Cardiac fibroblast (primary cell): ENCODE data around the gene ELF1.
"Not testable (repeated sequence)": the region's sequence is repeated elsewhere in the genome, so short reads cannot be mapped to it uniquely, and the experiment has no call there.

Experiments used
- DNase-seq, 2 donors: peaks; one replicate each; pipeline versions ENCODE4 v3.0.0 to v3.0.0-alpha.2; 2010; ENCODE audit warnings: low read depth in 2 of 2
- H3K4me3 ChIP-seq, 2 donors: replicated peaks in 1 of 2; 1 replicate in 1 of 2; 2 replicates in 1 of 2; pipeline ENCODE4 v1.5.1; 2011; ENCODE audit warnings: low read depth in 2 of 2, low read length in 2 of 2, mild to moderate bottlenecking in 2 of 2, moderate library complexity in 1 of 2
- CTCF ChIP-seq: IDR thresholded peaks from one replicate; pipeline ENCODE4 v1.5.1; 2011; ENCODE audit warnings: low read depth, mild to moderate bottlenecking, low read length, inconsistent platforms

ELF1 gene

GRCh38 chr13:40927929-40928328 lies 91.2 kb downstream of the ELF1 start:
- DNase-seq: no peak
- H3K4me3 ChIP-seq: no peak overlapping the region
- no peak for TF ChIP-seq CTCF

DNA sequence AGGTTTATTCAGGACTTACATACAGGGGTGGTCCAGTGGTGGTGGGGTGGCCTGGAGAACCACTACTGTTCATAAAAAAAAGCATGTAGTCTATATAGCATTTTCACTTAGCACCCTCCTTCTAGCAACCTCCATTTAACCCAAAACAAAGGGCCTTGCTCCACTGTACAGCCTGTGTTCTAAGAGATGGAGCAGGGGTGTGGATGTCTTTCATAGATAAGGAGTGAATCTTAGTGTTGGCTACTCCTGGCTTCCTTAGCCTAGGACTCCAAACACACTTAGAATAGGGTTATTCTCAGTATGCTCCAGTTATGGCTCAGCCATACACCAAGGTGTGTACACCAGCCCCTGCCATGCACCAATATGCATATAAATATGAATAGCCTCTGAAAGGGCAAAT lies 95.2 kb downstream of the ELF1 start:
- TF ChIP-seq CTCF: no peak
- H3K4me3 ChIP-seq: no peak overlapping the region
- DNase-seq: no peak

- no peak for DNase-seq
- no peak for TF ChIP-seq CTCF
- no peak overlapping the region for H3K4me3 ChIP-seq
Measured at GRCh38 chr13:40922437-40923040, 96.6 kb downstream of the ELF1 start.

DNA sequence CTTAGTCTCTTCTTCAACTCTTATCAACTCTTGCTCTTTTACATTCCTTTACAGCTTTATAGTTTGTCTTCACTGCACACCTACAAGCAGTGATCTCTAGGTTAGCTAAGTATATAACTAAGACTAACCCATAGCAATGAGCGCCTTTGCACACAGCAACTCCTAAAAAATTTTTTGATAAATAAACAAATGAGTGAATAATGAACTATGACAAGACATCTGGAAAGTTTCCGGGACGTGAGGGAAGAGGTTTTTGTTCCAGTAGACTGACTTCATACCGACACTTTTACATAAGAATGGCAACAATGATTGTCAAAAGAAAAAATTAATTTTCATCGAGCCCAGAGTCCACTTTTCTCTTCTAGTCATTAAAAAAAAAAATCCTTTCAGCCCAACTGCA lies 98.3 kb downstream of the ELF1 start:
- no peak for TF ChIP-seq CTCF
- peak overlapping the region; percentile 59 to 61 for H3K4me3 ChIP-seq
- DNase-seq: peak; percentile 23 to 42

DNA sequence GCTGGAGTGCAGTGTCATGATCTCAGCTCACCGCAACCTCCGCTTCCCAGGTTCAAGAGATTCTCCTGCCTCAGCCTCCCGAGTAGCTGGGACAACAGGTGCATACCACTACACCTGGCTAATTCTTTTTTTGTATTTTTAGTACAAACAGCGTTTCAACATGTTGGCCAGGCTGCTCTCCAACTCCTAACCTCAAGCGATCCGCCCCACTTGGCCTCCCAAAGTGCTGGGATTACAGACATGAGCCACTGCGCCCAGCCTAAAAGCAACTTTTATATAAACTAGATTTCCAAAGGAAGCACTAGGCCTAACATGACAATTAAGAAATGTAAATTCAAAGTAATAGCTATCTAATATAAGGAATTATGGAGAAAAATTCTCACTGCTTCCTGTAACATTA lies 99.2 kb downstream of the ELF1 start:
- not testable (repeated sequence) for DNase-seq, H3K4me3 ChIP-seq

DNA sequence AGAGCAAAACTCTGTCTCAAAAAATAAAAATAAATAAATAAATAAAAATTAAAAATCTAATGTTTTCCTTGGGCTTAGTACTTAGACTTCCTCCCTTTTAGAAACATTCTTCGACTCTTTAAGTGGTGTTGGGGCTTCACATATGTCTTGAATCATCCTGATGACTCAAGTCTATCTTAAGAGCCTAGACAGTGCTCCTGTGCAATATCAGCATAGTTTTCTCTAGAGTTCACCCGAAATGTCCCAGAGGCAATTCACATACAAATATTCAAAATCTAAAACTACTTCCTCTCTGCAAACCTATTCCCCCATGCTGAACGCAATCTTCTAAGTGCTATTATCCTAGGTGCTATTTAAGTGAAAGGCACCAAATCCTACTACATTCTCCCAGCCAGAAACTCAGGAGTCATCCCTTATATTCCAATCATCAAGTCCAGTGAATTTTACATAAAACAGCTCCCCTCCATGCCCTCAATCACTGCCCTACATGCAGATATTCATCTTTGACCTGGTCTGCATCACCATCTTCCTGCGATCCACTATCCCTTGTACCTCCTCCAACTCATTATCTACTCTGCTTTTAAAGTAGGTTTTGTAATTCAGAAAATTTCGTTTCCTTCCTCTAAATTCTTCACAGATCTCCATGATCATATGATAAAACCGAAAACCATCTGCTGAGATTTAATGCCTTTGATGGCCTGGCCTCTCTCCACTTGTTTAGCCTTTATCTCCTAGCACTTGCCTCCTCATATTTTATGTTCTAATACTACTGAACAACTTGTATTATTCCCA lies 102.7 kb downstream of the ELF1 start:
- TF ChIP-seq CTCF: no peak
- DNase-seq: peak in 1 of 2 donors; percentile 64
- no peak overlapping the region for H3K4me3 ChIP-seq

DNA sequence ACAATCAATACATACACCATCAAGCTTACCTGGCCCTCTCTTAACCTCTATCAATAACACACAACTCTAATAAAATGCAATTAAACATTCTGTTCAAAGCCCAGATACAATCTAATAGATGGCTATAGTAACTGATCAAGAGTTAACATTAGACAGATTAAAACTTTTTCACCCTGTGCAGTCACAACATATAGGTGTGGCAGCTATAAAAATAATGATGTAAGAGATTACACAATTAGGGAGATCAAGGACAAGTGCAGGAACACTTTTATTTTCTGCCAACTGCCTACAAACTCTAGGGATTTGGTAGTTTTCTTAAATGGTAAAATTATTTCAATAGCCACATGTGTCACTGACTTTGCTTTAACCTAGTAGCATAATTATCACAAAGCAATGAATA lies 104.3 kb downstream of the ELF1 start:
- DNase-seq, H3K4me3 ChIP-seq: not testable (repeated sequence)

DNA sequence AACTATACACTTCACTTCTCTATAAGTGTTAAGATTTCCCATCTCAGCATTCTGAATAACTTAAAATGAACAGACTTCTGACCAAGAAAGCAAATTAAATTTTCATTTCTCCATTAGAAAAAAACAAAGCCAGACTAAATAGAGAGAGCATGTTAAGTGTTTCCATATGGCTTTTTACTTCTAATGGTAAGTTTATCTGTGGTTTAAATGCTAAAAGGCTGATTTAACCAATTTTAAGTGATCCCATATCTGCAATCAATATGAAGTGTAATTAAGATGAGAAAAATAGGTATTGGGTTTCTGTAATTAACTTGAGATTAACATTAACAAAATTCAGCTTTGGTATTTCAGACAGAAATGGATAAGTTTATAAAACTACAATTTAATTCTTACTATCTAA lies 107.8 kb downstream of the ELF1 start:
- TF ChIP-seq CTCF: no peak
- no peak for DNase-seq
- H3K4me3 ChIP-seq: no peak overlapping the region
